CD14-positive monocyte (primary cell): ENCODE results near the gene NID1. TPM values are rescaled to one million over a fixed set of nuclear protein-coding genes. Genes with fewer than 3 reads are reported as not detected.

ENCODE experiments used
- DNase-seq, 3 donors: peaks; one replicate each; pipeline ENCODE4 v3.0.0-alpha.2; 2011 to 2022
- H2AFZ ChIP-seq: 2 replicates; pipeline ENCODE4 v1.6.0; 2012; ENCODE audit warnings: mild to moderate bottlenecking, low read depth, low read length, inconsistent platforms; ENCODE audit not compliant: insufficient read depth, poor library complexity, severe bottlenecking
- H3K27ac ChIP-seq, 2 donors: 1 replicate in 1 of 2; 2 replicates in 1 of 2; pipeline ENCODE4 v1.5.1; 2012 to 2013; ENCODE audit warnings: low read length in 2 of 2, control low read depth in 1 of 2, inconsistent platforms in 1 of 2, low read depth in 1 of 2, mild to moderate bottlenecking in 1 of 2
- H3K27me3 ChIP-seq, 2 donors: one replicate each; pipeline versions ENCODE4 v1.6.0 to v1.6.1; 2011 to 2013; ENCODE audit warnings: low read length in 2 of 2; ENCODE audit not compliant: control insufficient read depth in 2 of 2, insufficient read depth in 2 of 2
- H3K36me3 ChIP-seq, 2 donors: replicated peaks in 1 of 2; 1 replicate in 1 of 2; 2 replicates in 1 of 2; pipeline versions ENCODE4 v1.5.1 to v1.6.1; 2012 to 2013; ENCODE audit warnings: low read length in 2 of 2, control low read depth in 1 of 2, inconsistent platforms in 1 of 2, mild to moderate bottlenecking in 1 of 2; ENCODE audit not compliant: insufficient read depth in 2 of 2, control insufficient read depth in 1 of 2
- H3K4me1 ChIP-seq, 2 donors: 1 replicate in 1 of 2; 2 replicates in 1 of 2; pipeline versions ENCODE4 v1.5.1 to v1.6.1; 2012 to 2013; ENCODE audit warnings: low read length in 2 of 2, control low read depth in 1 of 2, inconsistent platforms in 1 of 2, mild to moderate bottlenecking in 1 of 2, moderate library complexity in 1 of 2; ENCODE audit not compliant: insufficient read depth in 2 of 2, control insufficient read depth in 1 of 2
- H3K4me2 ChIP-seq: replicated peaks from 2 replicates; pipeline ENCODE3; 2012; ENCODE audit warnings: low read length, moderate library complexity, mild to moderate bottlenecking; ENCODE audit not compliant: poor library complexity, severe bottlenecking; ENCODE audit errors: extremely low read depth
- H3K4me3 ChIP-seq, 3 experiments: fragments of 200-600 bp in 1 of 3; sonication (generic) in 1 of 3; replicated peaks in 1 of 3; 1 replicate in 2 of 3; 2 replicates in 1 of 3; pipeline ENCODE4 v1.5.1; 2011 to 2013; ENCODE audit warnings: low read length in 3 of 3, mild to moderate bottlenecking in 3 of 3, control low read depth in 2 of 3, low read depth in 2 of 3, inconsistent platforms in 1 of 3, moderate library complexity in 1 of 3
- H3K79me2 ChIP-seq: 2 replicates; pipeline ENCODE4 v1.6.0; 2012; ENCODE audit warnings: mild to moderate bottlenecking, control low read depth, inconsistent platforms, low read length, moderate library complexity; ENCODE audit not compliant: insufficient read depth
- H3K9ac ChIP-seq: 2 replicates; pipeline ENCODE4 v1.6.0; 2017; ENCODE audit warnings: low read length, mild to moderate bottlenecking; ENCODE audit not compliant: insufficient read depth, poor library complexity, severe bottlenecking
- H3K9me3 ChIP-seq, 2 donors: replicated peaks in 1 of 2; 1 replicate in 1 of 2; 2 replicates in 1 of 2; pipeline versions ENCODE4 v1.5.1 to v1.6.1; 2012 to 2013; ENCODE audit warnings: low read length in 2 of 2, control low read depth in 1 of 2; ENCODE audit not compliant: control insufficient read depth in 1 of 2, insufficient read depth in 1 of 2
- H4K20me1 ChIP-seq: 2 replicates; pipeline ENCODE4 v1.6.0; 2012; ENCODE audit warnings: mild to moderate bottlenecking, low read length, control low read depth, moderate library complexity; ENCODE audit not compliant: insufficient read depth
- H3K27ac Mint-ChIP-seq, 7 donors: one replicate each; pipeline ENCODE4 v1.8.0; 2020; ENCODE audit warnings: mild to moderate bottlenecking in 7 of 7, mixed read lengths in 7 of 7, moderate library complexity in 6 of 7, inconsistent platforms in 2 of 7
- H3K27me3 Mint-ChIP-seq, 3 donors: one replicate each; pipeline ENCODE4 v1.8.0; 2021 to 2022; ENCODE audit warnings: low read depth in 3 of 3, mild to moderate bottlenecking in 3 of 3, mixed read lengths in 3 of 3, moderate library complexity in 3 of 3, inconsistent platforms in 1 of 3
- H3K36me3 Mint-ChIP-seq, 2 donors: one replicate each; pipeline ENCODE4 v1.8.0; 2020; ENCODE audit warnings: mixed read lengths in 2 of 2, inconsistent platforms in 1 of 2, mild to moderate bottlenecking in 1 of 2
- H3K4me1 Mint-ChIP-seq: one replicate; pipeline ENCODE4 v1.8.0; 2020; ENCODE audit warnings: mild to moderate bottlenecking, mixed read lengths
- H3K4me3 Mint-ChIP-seq, 2 donors: one replicate each; pipeline ENCODE4 v1.8.0; 2020; ENCODE audit warnings: mild to moderate bottlenecking in 2 of 2, mixed read lengths in 2 of 2, moderate library complexity in 1 of 2
- H3K9me3 Mint-ChIP-seq, 7 donors: one replicate each; pipeline ENCODE4 v1.8.0; 2020 to 2022; ENCODE audit warnings: mixed read lengths in 7 of 7, mild to moderate bottlenecking in 6 of 7, moderate library complexity in 6 of 7, inconsistent platforms in 2 of 7
- WGBS: methylation state at CpG from one replicate; pipeline ENCODE4 v1.1.5; 2013; ENCODE audit warnings: missing lambda C conversion rate; ENCODE audit not compliant: insufficient coverage; 5-methylcytosine and 5-hydroxymethylcytosine counted together
- intact Hi-C, 2 donors: fragments of 100-400 bp; cut with micrococcal nuclease; formaldehyde crosslinking; loops; one replicate each; pipeline versions ENCODE4 v1.15.0 to v1.15.1; 2023
- polyA plus RNA-seq, 3 donors: library from polyadenylated mRNA; depleted of rRNA in 1 of 3; unstranded in 2 of 3; stranded (reverse) in 1 of 3; fragments of 300-500 nt in 2 of 3; fragments of >200 nt in 1 of 3; fragmentation: Illumina TruSeq in 2 of 3; gene quantifications; 1 replicate in 2 of 3; 2 replicates in 1 of 3; pipeline ENCODE4 v1.2.3, GENCODE V29; 2012 to 2021
- TF ChIP-seq, protein P1 (sequence below): fragments of 200-600 bp; IDR thresholded peaks from one replicate; pipeline ENCODE4 v1.8.0; 2022; ENCODE audit warnings: antibody characterized with exemption, mild to moderate bottlenecking

NID1 gene
- polyA plus RNA-seq, 3 donors, result 6.8 to 19.7 (median 14.4) TPM

DNA sequence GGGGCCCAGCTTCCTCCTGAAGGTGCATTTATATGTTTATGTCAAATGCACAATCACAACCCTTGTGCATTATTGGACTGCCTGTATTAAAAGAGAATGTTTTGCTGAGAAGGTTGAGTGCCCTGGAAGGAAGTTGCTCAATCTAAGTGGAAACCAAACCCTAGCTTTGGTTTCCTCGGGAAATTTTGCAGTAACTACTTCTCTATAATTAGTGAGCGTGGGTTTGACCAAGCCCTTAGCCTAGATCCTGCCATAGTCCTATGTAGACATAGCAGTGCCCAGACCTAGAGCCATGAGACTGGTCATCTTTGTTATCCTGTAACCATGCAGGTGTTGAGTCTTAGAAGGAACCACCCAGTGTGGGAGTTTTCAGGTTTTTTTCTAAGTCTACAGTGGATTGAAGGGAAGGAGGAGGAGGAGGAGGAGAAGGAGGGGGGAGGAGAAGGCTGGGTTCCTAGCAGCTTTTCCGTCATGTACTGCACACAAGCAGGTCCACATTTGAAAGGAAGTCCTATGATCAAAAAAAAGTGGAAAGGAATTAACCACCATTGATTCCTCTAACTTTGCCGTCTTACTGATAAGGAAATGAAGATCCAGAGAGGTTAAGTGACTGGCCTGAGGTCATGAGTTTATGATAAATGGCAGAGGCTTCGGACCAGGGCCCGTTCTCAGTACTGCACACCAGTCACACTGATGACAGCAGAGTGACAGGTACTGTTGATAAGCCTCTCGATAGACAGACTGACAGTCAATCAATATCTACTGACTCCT lies 126.0 kb downstream of the NID1 start:
- H3K4me3 ChIP-seq, result peak overlapping the region in 2 of 3 experiments; percentile 9 to 47
- H3K9me3 ChIP-seq, result no peaks in the 10 kb centered on the region
- H3K4me1 ChIP-seq, result peaks cover 97 to 100% of the 10 kb centered on the region in 2 donors
- 0% methylated on average over 2 of the region's 7 CpGs for WGBS
- Mint-ChIP-seq H3K9me3 (peaks cover 0 to 3% (median 0%) of the 10 kb centered on the region in 7 donors), H3K27ac (peak overlapping the region; percentile 97 to 100 (median 99)), H3K4me1 (peaks cover 90% of the 10 kb centered on the region), H3K27me3 (peaks cover 0 to 4% (median 0%) of the 10 kb centered on the region in 3 donors), H3K36me3 (peaks cover 4 to 5% of the 10 kb centered on the region in 2 donors), H3K4me3 (peak overlapping the region; percentile 58 to 77)
- TF ChIP-seq, protein P1, sequence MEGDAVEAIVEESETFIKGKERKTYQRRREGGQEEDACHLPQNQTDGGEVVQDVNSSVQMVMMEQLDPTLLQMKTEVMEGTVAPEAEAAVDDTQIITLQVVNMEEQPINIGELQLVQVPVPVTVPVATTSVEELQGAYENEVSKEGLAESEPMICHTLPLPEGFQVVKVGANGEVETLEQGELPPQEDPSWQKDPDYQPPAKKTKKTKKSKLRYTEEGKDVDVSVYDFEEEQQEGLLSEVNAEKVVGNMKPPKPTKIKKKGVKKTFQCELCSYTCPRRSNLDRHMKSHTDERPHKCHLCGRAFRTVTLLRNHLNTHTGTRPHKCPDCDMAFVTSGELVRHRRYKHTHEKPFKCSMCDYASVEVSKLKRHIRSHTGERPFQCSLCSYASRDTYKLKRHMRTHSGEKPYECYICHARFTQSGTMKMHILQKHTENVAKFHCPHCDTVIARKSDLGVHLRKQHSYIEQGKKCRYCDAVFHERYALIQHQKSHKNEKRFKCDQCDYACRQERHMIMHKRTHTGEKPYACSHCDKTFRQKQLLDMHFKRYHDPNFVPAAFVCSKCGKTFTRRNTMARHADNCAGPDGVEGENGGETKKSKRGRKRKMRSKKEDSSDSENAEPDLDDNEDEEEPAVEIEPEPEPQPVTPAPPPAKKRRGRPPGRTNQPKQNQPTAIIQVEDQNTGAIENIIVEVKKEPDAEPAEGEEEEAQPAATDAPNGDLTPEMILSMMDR, result no peak
- peak; percentile 80 to 95 (median 93) for DNase-seq
- H2AFZ ChIP-seq, result no peak overlapping the region
- H4K20me1 ChIP-seq, result no peaks in the 10 kb centered on the region
- intact Hi-C loops, result loop anchor here (2.0 to 5.0 kb wide), 2 partner anchors 20 to 37 kb away; no protein-coding TSS in a partner anchor
- peak overlapping the region; percentile 66 for H3K4me2 ChIP-seq
- peak overlapping the region; percentile 47 for H3K9ac ChIP-seq
- peaks cover 42% of the 10 kb centered on the region for H3K79me2 ChIP-seq
- H3K27ac ChIP-seq, result peak overlapping the region; percentile 95 to 100
- H3K36me3 ChIP-seq, result no peaks in the 10 kb centered on the region
- H3K27me3 ChIP-seq, result no peaks in the 10 kb centered on the region

- peak overlapping the region; percentile 69 for H2AFZ ChIP-seq
- peak overlapping the region; percentile 6 for H3K4me2 ChIP-seq
- WGBS, result 26% methylated on average over 5 of the region's 5 CpGs
- H4K20me1 ChIP-seq, result no peaks in the 10 kb centered on the region
- Mint-ChIP-seq H3K4me1 (peaks cover 90% of the 10 kb centered on the region), H3K27ac (peak overlapping the region; percentile 90 to 100 (median 95)), H3K4me3 (peak overlapping the region; percentile 39 to 48), H3K36me3 (peaks cover 4 to 5% of the 10 kb centered on the region in 2 donors), H3K9me3 (peaks cover 0 to 2% (median 0%) of the 10 kb centered on the region in 7 donors), H3K27me3 (peaks cover 0 to 1% (median 0%) of the 10 kb centered on the region in 3 donors)
- intact Hi-C loops, result loop anchor here in 1 of 2 donors (5.0 kb wide), 1 partner anchor 35 kb away; no protein-coding TSS in a partner anchor
- TF ChIP-seq, protein P1, result no peak
- DNase-seq, result no peak
- no peaks in the 10 kb centered on the region for H3K27me3 ChIP-seq
- peak overlapping the region in 1 of 3 experiments; percentile 33 for H3K4me3 ChIP-seq
- no peaks in the 10 kb centered on the region for H3K36me3 ChIP-seq
- no peak overlapping the region for H3K9ac ChIP-seq
- no peaks in the 10 kb centered on the region for H3K9me3 ChIP-seq
- H3K27ac ChIP-seq, result peak overlapping the region; percentile 95 to 100
- H3K79me2 ChIP-seq, result peaks cover 40% of the 10 kb centered on the region
- peaks cover 97 to 100% of the 10 kb centered on the region in 2 donors for H3K4me1 ChIP-seq
These were observed 127.8 kb downstream of the NID1 start for GRCh38 chr1:235937123-235937522.
